Omental fat pad (tissue), 4 donors: ENCODE measurements around the gene NOC3L. TPM values are rescaled to one million over a fixed set of nuclear protein-coding genes. Genes with fewer than 3 reads are reported as not detected.

Experiments used
- ATAC-seq: fragments of 150-250 bp; one replicate; pipeline ENCODE4 v1.9.1; 2016; ENCODE audit warnings: mild to moderate bottlenecking, moderate library complexity; ENCODE audit not compliant: low FRiP score
- DNase-seq: peaks from one replicate; pipeline ENCODE4 v3.0.0-alpha.2; 2019; ENCODE audit warnings: low spot score
- CTCF ChIP-seq, 3 donors: fragments of 450-650 bp; IDR thresholded peaks; one replicate each; pipeline ENCODE4 v1.5.1; 2016 to 2017; ENCODE audit warnings: antibody characterized with exemption in 3 of 3, mild to moderate bottlenecking in 3 of 3, moderate library complexity in 2 of 3
- total RNA-seq, 4 donors: library from RNA; depleted of rRNA; stranded (reverse); fragments of >200 nt; gene quantifications; one replicate each; pipeline ENCODE4 v1.1.0, GENCODE V29; 2016

Gene NOC3L
- total RNA-seq, 4 donors from 2014 or later, result 20.3 to 42.9 (median 23.0) TPM

- ATAC-seq (no peak), DNase-seq (no peak)
- no peak for TF ChIP-seq CTCF (IDR thresholded peaks at IDR 0.05)
These were observed 74.2 kb downstream of the NOC3L start for GRCh38 chr10:94288361-94289101.

- DNase-seq, result no peak
- no peak for ATAC-seq
- TF ChIP-seq CTCF (IDR thresholded peaks at IDR 0.05), result no peak
These were observed 75.4 kb downstream of the NOC3L start for GRCh38 chr10:94287336-94287735.

- ATAC-seq, result no peak
- no peak for TF ChIP-seq CTCF (IDR thresholded peaks at IDR 0.05)
These were observed 75.8 kb downstream of the NOC3L start for GRCh38 chr10:94286901-94287300.

GRCh38 chr10:94285271-94285670 is 77.5 kb downstream of the NOC3L start:
- ATAC-seq, result no peak
- no peak for TF ChIP-seq CTCF (IDR thresholded peaks at IDR 0.05)
- DNase-seq, result no peak

More at GRCh38 chr10:94286901-94287300, 75.8 kb downstream of the NOC3L start:
- DNase-seq, result no peak

Other genes with a start within 250 kb of the NOC3L start
- gene TBC1D12, start 39.6 kb upstream of the NOC3L start, total RNA-seq, result 10 to 100 TPM; 15.5 to 29.5 (median 16.3) TPM
- 1 to 10 TPM; 1.2 to 5.9 (median 3.1) TPM for gene HELLS, start 182.8 kb upstream of the NOC3L start, total RNA-seq